Keratinocyte (primary cell): Measurements from ENCODE around the gene EHMT1. TPM values are rescaled to one million over a fixed set of nuclear protein-coding genes. Genes with fewer than 3 reads are reported as not detected.

Experiments
- DNase-seq: peaks from one replicate; pipeline ENCODE4 v3.0.0-alpha.2; 2011; ENCODE audit warnings: low read depth, missing footprints, low spot score
- FAIRE-seq: peaks from 2 replicates; lab custom pipeline; 2011; peaks lifted over from hg19 to GRCh38; lab: Jason Lieb, UNC
- H2AFZ ChIP-seq: 2 replicates; pipeline ENCODE4 v1.6.0; 2012; ENCODE audit warnings: low read length, control low read depth, inconsistent platforms; ENCODE audit not compliant: control insufficient read depth
- H3K27ac ChIP-seq: 2 replicates; pipeline ENCODE4 v1.5.1; 2011; ENCODE audit warnings: low read length; ENCODE audit not compliant: control insufficient read depth, insufficient read depth
- H3K27me3 ChIP-seq: 3 replicates; pipeline ENCODE4 v1.6.0; 2011; ENCODE audit warnings: low read length; ENCODE audit not compliant: control insufficient read depth, insufficient read depth; ENCODE audit errors: extremely low read depth
- H3K36me3 ChIP-seq, 2 experiments: 2 replicates in 1 of 2; 3 replicates in 1 of 2; pipeline ENCODE4 v1.5.1; 2011; ENCODE audit warnings: low read length in 2 of 2, mild to moderate bottlenecking in 1 of 2; ENCODE audit not compliant: control insufficient read depth in 2 of 2, insufficient read depth in 2 of 2; ENCODE audit errors: extremely low read depth in 1 of 2
- H3K4me1 ChIP-seq: 3 replicates; pipeline ENCODE4 v1.5.1; 2011; ENCODE audit warnings: low read length; ENCODE audit not compliant: control insufficient read depth, insufficient read depth; ENCODE audit errors: extremely low read depth
- H3K4me2 ChIP-seq: 3 replicates; pipeline ENCODE4 v1.6.0; 2011; ENCODE audit warnings: low read depth, low read length; ENCODE audit not compliant: control insufficient read depth, insufficient read depth; ENCODE audit errors: extremely low read depth
- H3K4me3 ChIP-seq, 3 experiments: fragments of 200-600 bp in 1 of 3; sonication (generic) in 1 of 3; 2 replicates in 2 of 3; 3 replicates in 1 of 3; pipeline ENCODE4 v1.5.1; 2011 to 2016; ENCODE audit warnings: low read length in 3 of 3, mild to moderate bottlenecking in 3 of 3, control low read depth in 2 of 3, inconsistent platforms in 1 of 3, low read depth in 1 of 3, mixed read lengths in 1 of 3, mixed run types in 1 of 3, moderate library complexity in 1 of 3; ENCODE audit not compliant: control insufficient read depth in 2 of 3, insufficient read depth in 2 of 3; ENCODE audit errors: extremely low read depth in 1 of 3
- H3K79me2 ChIP-seq: 2 replicates; pipeline ENCODE4 v1.6.0; 2012; ENCODE audit warnings: low read length; ENCODE audit not compliant: control insufficient read depth, insufficient read depth
- H3K9ac ChIP-seq: 3 replicates; pipeline ENCODE4 v1.6.0; 2011; ENCODE audit warnings: low read length; ENCODE audit not compliant: control insufficient read depth, insufficient read depth; ENCODE audit errors: extremely low read depth
- H3K9me1 ChIP-seq: 3 replicates; pipeline ENCODE4 v1.6.0; 2011; ENCODE audit warnings: low read length; ENCODE audit not compliant: control insufficient read depth, insufficient read depth; ENCODE audit errors: extremely low read depth
- H3K9me3 ChIP-seq: 2 replicates; pipeline ENCODE4 v1.5.1; 2012; ENCODE audit warnings: low read depth, low read length; ENCODE audit not compliant: control insufficient read depth
- H4K20me1 ChIP-seq: 3 replicates; pipeline ENCODE4 v1.6.0; 2011; ENCODE audit warnings: low read length; ENCODE audit not compliant: control insufficient read depth, insufficient read depth; ENCODE audit errors: extremely low read depth
- EZH2 ChIP-seq: IDR thresholded peaks from one replicate; pipeline ENCODE4 v1.6.1; 2012; ENCODE audit warnings: inconsistent platforms, mild to moderate bottlenecking, low read length, moderate library complexity
- dilution Hi-C: fragments of 300-500 bp; cut with MboI; formaldehyde crosslinking; loops from one replicate; pipeline ENCODE4 v1.7.0; 2020; ENCODE audit warnings: low sequenced_read_pairs; ENCODE audit not compliant: extremely low pct_ligation_motif_present
- polyA plus RNA-seq, 5 experiments: library from polyadenylated mRNA; depleted of rRNA in 3 of 5; stranded (reverse) in 3 of 5; stranded (forward) in 1 of 5; unstranded in 1 of 5; fragments of >200 nt; gene quantifications; 1 replicate in 1 of 5; 2 replicates in 3 of 5; 3 replicates in 1 of 5; pipeline versions ENCODE4 v1.2.1 to v1.2.3, GENCODE V29; 2011 to 2012; ENCODE audit warnings: missing spikeins in 2 of 5, low read depth in 1 of 5, low replicate concordance in 1 of 5
- TF ChIP-seq, protein P1 (sequence below), 3 experiments: IDR thresholded peaks in 1 of 3; conservative IDR thresholded peaks in 1 of 3; optimal IDR thresholded peaks in 1 of 3; 2 replicates in 2 of 3; 3 replicates in 1 of 3; pipeline versions ENCODE3 to v1.5.1; 2011; ENCODE audit warnings: low read length in 3 of 3, mild to moderate bottlenecking in 3 of 3, moderate library complexity in 2 of 3, control low read depth in 1 of 3, inconsistent platforms in 1 of 3; ENCODE audit not compliant: insufficient read depth in 2 of 3; ENCODE audit errors: extremely low read depth in 1 of 3

The EHMT1 gene
- polyA plus RNA-seq, 1 donor (not counting 4 experiments of a cell fraction or from before 2014, with no cell fraction given) = 25.9 TPM

DNA sequence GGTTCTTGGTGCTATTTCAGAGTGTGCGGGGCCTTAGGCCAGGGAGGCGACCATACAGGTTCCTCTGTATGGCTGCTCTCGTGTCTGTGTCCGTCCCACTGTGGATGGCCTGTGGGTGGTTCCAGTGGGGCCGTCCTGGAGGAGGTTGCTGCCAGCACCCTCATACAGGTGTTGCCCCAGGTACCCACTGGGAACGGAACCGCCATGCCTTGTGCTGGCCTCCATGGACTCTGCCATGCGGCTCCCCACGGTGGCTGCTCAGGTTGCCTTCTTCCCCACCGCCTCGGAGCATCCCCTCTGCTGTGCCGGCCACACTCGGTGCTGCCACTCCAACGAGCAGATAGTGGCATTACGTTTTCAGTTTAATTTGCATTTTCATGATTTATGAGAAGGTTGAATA lies 129.5 kb downstream of the EHMT1 start:
- Histone ChIP-seq H2AFZ (no peak overlapping the region), H4K20me1 (no peaks in the 10 kb centered on the region), H3K9me3 (no peaks in the 10 kb centered on the region), H3K4me2 (no peak overlapping the region), H3K9ac (no peak overlapping the region), H3K36me3 (peaks cover 25 to 35% of the 10 kb centered on the region in 2 experiments), H3K79me2 (peaks cover 5% of the 10 kb centered on the region), H3K4me1 (no peaks in the 10 kb centered on the region), H3K9me1 (no peaks in the 10 kb centered on the region), H3K27me3 (no peaks in the 10 kb centered on the region), H3K4me3 (no peak overlapping the region), H3K27ac (no peak overlapping the region)
- no peak for FAIRE-seq
- DNase-seq = no peak
- TF ChIP-seq, protein P1, sequence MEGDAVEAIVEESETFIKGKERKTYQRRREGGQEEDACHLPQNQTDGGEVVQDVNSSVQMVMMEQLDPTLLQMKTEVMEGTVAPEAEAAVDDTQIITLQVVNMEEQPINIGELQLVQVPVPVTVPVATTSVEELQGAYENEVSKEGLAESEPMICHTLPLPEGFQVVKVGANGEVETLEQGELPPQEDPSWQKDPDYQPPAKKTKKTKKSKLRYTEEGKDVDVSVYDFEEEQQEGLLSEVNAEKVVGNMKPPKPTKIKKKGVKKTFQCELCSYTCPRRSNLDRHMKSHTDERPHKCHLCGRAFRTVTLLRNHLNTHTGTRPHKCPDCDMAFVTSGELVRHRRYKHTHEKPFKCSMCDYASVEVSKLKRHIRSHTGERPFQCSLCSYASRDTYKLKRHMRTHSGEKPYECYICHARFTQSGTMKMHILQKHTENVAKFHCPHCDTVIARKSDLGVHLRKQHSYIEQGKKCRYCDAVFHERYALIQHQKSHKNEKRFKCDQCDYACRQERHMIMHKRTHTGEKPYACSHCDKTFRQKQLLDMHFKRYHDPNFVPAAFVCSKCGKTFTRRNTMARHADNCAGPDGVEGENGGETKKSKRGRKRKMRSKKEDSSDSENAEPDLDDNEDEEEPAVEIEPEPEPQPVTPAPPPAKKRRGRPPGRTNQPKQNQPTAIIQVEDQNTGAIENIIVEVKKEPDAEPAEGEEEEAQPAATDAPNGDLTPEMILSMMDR (optimal IDR thresholded peaks at IDR 0.05 in 1 of 3, IDR thresholded peaks at IDR 0.05 in 1 of 3, conservative IDR thresholded peaks at IDR 0.05 in 1 of 3; ENCODE audit: extremely low read depth in 1 of 3, insufficient read depth in 2 of 3, low read length in 3 of 3) = no peak
- no peak for TF ChIP-seq EZH2
- dilution Hi-C loops = no loop called here

DNA sequence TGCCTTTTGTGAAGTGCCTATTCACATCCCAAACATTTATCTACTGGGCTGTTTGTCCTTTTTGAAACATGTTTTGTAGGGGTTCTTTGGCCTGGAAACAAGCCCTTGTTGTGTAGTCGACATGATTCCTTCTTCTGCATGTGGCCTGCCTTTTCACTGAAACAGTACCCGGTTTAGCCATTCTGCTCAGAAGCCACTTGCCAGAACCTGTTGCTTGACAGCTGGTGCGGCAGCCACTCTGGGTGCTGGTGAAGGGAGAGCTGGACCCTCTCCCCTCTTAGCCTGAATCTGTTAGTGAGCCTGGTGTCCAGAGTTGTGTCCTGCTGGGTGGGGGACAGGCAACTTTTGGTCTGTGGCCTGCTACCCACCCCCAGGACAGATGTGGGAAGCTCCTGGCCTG lies 129.9 kb downstream of the EHMT1 start:
- Histone ChIP-seq H3K9ac (no peak overlapping the region), H3K4me3 (no peak overlapping the region), H3K4me2 (no peak overlapping the region), H3K9me3 (no peaks in the 10 kb centered on the region), H4K20me1 (no peaks in the 10 kb centered on the region), H3K27me3 (no peaks in the 10 kb centered on the region), H3K79me2 (peaks cover 5% of the 10 kb centered on the region), H3K9me1 (no peaks in the 10 kb centered on the region), H2AFZ (no peak overlapping the region), H3K36me3 (peaks cover 22 to 31% of the 10 kb centered on the region in 2 experiments), H3K4me1 (no peaks in the 10 kb centered on the region), H3K27ac (no peak overlapping the region)
- no peak for FAIRE-seq
- DNase-seq = no peak
- dilution Hi-C loops = no loop called here
- TF ChIP-seq EZH2 = no peak
- TF ChIP-seq, protein P1 (optimal IDR thresholded peaks at IDR 0.05 in 1 of 3, IDR thresholded peaks at IDR 0.05 in 1 of 3, conservative IDR thresholded peaks at IDR 0.05 in 1 of 3; ENCODE audit: extremely low read depth in 1 of 3, insufficient read depth in 2 of 3, low read length in 3 of 3) = no peak
